WI38 (cell line): ENCODE data around the gene EFCAB6.
"Not testable (repeated sequence)": the region's sequence is repeated elsewhere in the genome, so short reads cannot be mapped to it uniquely, and the experiment has no call there.

Experiments
- H3K4me3 ChIP-seq: 2 replicates; pipeline ENCODE4 v1.5.1; 2011; ENCODE audit warnings: low read depth, mild to moderate bottlenecking, control low read depth, low read length
- TF ChIP-seq, protein P1 (sequence below): IDR thresholded peaks from 2 replicates; pipeline ENCODE4 v1.5.1; 2012; ENCODE audit warnings: low read depth, mild to moderate bottlenecking, control low read depth, low read length

Gene EFCAB6

DNA sequence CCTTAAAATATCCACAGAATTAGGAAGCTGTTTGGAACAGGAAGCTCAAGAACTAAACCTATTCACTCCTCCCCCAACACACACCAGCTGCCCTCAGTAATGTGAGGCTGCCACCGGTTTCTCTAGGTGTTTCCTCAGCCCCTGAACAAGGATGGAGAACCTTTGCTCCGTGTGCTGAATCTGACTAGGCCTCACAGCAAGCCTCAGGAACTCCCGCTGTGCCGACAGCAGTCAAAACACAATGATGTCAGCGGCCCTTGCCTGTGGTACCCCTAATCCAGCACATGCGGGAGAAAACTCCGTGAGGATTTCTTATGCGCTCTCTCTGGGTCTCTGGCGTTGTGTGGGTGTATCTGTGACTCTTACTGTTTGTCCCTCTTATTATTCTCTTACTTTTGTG is 153.3 kb downstream of the EFCAB6 start:
- TF ChIP-seq, protein P1, sequence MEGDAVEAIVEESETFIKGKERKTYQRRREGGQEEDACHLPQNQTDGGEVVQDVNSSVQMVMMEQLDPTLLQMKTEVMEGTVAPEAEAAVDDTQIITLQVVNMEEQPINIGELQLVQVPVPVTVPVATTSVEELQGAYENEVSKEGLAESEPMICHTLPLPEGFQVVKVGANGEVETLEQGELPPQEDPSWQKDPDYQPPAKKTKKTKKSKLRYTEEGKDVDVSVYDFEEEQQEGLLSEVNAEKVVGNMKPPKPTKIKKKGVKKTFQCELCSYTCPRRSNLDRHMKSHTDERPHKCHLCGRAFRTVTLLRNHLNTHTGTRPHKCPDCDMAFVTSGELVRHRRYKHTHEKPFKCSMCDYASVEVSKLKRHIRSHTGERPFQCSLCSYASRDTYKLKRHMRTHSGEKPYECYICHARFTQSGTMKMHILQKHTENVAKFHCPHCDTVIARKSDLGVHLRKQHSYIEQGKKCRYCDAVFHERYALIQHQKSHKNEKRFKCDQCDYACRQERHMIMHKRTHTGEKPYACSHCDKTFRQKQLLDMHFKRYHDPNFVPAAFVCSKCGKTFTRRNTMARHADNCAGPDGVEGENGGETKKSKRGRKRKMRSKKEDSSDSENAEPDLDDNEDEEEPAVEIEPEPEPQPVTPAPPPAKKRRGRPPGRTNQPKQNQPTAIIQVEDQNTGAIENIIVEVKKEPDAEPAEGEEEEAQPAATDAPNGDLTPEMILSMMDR: no peak
- no peak overlapping the region for H3K4me3 ChIP-seq

DNA sequence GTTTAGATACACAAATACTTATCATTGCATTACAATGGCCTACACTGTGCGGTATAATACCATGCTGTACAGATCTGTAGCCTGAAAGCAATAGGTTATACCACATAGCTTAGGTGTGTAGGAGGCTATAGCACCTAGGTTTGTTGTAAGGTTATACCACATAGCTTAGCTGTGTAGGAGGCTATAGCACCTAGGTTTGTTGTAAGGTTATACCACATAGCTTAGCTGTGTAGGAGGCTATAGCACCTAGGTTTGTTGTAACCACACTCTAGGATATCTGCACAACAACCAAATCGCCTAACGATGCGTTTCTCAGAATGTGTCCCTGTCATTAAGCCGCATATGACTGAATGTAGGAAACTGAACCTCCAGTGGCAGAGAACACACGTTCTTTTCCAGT is 155.5 kb downstream of the EFCAB6 start:
- not testable (repeated sequence) for H3K4me3 ChIP-seq

DNA sequence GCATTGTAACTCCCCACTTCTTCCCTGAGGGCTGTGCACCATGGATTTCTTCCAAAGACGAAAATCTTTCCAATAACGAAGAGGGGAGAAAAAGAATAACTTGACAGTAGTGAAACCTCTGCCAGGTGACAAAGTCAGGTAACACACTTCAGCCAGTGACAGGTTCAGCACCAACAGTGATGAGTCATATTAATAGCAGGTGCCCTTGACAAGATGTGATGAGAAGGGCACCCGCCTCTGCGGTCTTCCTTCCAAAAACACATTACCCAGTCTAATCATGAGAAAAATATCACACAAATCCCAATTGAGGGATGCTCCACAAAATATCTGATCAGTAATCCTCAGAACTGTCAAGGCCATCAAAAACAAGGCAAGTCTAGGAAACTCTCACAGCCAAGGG is 157.8 kb downstream of the EFCAB6 start:
- TF ChIP-seq, protein P1: no peak

DNA sequence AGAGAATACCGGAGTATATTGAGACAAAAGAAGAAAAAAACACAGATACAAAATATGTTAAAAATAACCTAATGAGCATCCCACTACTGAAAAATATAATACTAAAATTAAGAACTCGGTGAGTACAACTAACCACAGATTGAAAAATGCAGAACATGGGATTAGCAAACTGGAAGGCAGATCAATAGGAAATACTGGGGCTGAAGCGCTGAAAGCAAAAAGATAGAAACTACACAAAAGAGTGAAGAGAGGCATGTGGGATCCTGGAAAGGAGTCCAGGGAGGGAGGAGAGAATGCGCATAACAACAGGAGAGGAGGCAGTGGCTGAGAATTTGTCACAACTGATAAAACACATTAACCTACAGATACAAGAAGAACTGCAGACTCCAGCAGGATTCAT is 159.3 kb downstream of the EFCAB6 start:
- TF ChIP-seq, protein P1: no peak

More for the DNA sequence above, 157.8 kb downstream of the EFCAB6 start:
- no peak overlapping the region for H3K4me3 ChIP-seq

DNA sequence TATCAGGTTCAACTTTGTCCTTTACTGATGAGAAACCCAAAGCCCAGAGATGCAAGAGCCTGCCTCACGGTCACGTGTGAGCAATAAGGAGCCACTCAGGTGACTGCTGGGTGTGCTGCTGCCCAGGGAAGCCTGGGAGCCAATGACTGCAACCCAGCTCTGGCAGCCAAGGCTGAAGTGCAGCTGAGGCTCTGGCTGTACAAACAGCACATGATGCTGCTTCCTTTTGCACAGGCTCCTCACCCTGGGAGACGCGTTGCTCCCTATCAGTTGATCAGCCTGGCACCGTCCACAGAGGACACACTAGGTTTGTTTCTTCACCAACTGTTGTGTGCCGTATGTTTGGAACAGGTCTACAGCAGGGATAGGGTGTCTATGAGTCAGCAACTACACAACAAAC is 168.7 kb downstream of the EFCAB6 start:
- TF ChIP-seq, protein P1: no peak
- H3K4me3 ChIP-seq: no peak overlapping the region

More for the DNA sequence above, 159.3 kb downstream of the EFCAB6 start:
- no peak overlapping the region for H3K4me3 ChIP-seq

DNA sequence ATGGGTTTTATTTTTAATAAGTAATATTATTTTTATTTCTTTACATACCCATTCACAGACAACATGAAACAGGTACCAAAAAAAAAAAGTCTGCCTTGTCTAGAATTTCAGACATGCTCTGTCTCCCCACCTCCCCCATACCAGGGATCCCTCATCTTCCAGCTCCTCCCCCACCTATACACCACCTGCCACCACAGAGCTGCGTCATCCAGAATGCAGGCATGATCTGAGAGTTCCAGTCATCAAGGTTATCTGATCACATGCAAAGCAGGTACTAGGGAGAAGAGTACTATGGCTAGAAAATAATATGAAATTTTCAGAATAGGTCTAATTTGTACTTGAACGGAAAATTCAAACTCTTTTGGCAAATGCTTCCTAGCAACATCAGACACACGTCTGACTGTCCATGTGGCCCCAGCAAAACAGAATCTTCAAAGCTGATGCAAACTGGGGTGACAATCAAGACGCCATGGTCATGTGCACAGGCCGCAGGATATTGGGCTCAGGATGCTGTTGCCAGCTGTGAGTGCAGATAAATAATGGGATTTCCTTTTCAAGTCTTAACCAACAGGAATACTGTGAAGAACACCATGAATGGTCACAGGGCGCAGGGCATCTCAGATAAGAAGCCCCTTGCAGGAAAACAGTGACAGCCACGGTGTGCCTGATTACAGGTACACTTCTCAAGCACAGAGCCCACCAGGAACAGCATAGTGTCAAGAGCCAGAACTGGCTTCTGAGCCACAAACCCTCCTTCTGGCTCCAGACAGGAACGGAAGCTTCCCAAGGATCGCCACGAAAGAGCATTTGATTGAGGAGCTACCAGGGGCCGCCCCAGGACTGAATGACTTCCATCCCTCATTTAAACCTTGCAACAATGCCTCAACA is 169.5 kb downstream of the EFCAB6 start:
- TF ChIP-seq, protein P1: no peak
- no peak overlapping the region for H3K4me3 ChIP-seq

DNA sequence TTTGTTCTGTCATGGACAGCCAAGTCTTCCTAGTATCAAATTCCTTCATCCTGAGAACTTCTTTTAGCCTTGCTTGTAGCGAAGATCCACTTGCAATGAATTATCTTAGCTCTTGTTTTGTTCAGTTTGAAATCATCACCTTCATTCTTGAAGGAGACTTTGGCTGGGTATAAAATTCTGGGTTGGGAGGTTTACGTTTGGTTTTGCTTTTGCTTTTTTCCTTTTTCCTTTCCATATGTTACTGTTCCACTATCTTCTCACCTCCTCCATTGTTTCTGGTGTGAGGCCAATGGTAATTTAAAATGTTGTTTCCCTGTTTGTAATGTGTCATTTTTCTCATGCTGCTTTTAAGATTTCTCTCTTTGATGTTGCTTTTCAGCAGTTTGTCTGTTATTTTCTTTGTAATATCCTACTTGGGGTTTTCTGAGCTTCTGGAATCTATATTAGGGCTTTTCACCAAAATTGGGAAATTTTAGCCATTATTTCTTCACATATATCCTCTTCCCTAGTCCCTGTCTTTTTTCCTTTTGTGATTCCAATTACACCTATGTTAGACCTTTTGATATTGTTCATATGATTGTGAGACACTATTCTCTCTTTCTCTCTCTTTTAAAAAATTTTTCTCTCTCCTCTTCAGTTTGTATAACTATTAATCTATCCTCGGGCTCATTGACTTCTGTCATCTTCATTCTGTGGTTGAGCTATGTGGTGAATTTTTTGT is 172.7 kb downstream of the EFCAB6 start:
- TF ChIP-seq, protein P1: no peak
- H3K4me3 ChIP-seq: no peak overlapping the region
